ENCODE results near the gene CRTC3.
A peak's percentile ranks its signal among the peaks of the same experiment; 100 is the strongest.
"Not testable (repeated sequence)": the region's sequence is repeated elsewhere in the genome, so short reads cannot be mapped to it uniquely, and the experiment has no call there.

Gene CRTC3

GRCh38 chr15:90654233-90655136 lies 124.8 kb downstream of the CRTC3 start:
- DNase-seq (ENCODE audit: low spot score), result no peak

GRCh38 chr15:90657520-90658172 lies 127.9 kb downstream of the CRTC3 start:
- DNase-seq (ENCODE audit: low spot score), result not testable (repeated sequence)

- DNase-seq (ENCODE audit: low spot score), result no peak
Measured at GRCh38 chr15:90659481-90659880, 129.8 kb downstream of the CRTC3 start.

- DNase-seq (ENCODE audit: low spot score), result peak; percentile 76
Measured at GRCh38 chr15:90660195-90660998, 130.7 kb downstream of the CRTC3 start.

- DNase-seq (ENCODE audit: low spot score), result not testable (repeated sequence)
Measured at GRCh38 chr15:90660999-90661330, 131.2 kb downstream of the CRTC3 start.

GRCh38 chr15:90664081-90664461 lies 134.3 kb downstream of the CRTC3 start:
- DNase-seq (ENCODE audit: low spot score), result not testable (repeated sequence)

- no peak for DNase-seq (ENCODE audit: low spot score)
Measured at GRCh38 chr15:90664650-90665287, 135.0 kb downstream of the CRTC3 start.

GRCh38 chr15:90665288-90666134 lies 135.8 kb downstream of the CRTC3 start:
- peak; percentile 61 for DNase-seq (ENCODE audit: low spot score)

- DNase-seq (ENCODE audit: low spot score), result no peak
Measured at GRCh38 chr15:90666135-90666909, 136.6 kb downstream of the CRTC3 start.

GRCh38 chr15:90667073-90667754 lies 137.5 kb downstream of the CRTC3 start:
- no peak for DNase-seq (ENCODE audit: low spot score)

- not testable (repeated sequence) for DNase-seq (ENCODE audit: low spot score)
Measured at GRCh38 chr15:90667755-90668345, 138.1 kb downstream of the CRTC3 start.

- not testable (repeated sequence) for DNase-seq (ENCODE audit: low spot score)
Measured at GRCh38 chr15:90670631-90671030, 140.9 kb downstream of the CRTC3 start.

- no peak for DNase-seq (ENCODE audit: low spot score)
Measured at GRCh38 chr15:90671216-90671615, 141.5 kb downstream of the CRTC3 start.

- not testable (repeated sequence) for DNase-seq (ENCODE audit: low spot score)
Measured at GRCh38 chr15:90673357-90673756, 143.6 kb downstream of the CRTC3 start.

GRCh38 chr15:90674476-90674875 lies 144.8 kb downstream of the CRTC3 start:
- no peak for DNase-seq (ENCODE audit: low spot score)

- DNase-seq (ENCODE audit: low spot score), result no peak
Measured at GRCh38 chr15:90675464-90675863, 145.7 kb downstream of the CRTC3 start.

- no peak for DNase-seq (ENCODE audit: low spot score)
Measured at GRCh38 chr15:90677807-90678790, 148.4 kb downstream of the CRTC3 start.

GRCh38 chr15:90679959-90680358 lies 150.2 kb downstream of the CRTC3 start:
- DNase-seq (ENCODE audit: low spot score), result no peak
